Activated CD4-positive, alpha-beta memory T cell treated with anti-CD3 and anti-CD28 coated beads for 36 hours (primary cell): ENCODE results near the gene HSPB8. TPM values are rescaled to one million over a fixed set of nuclear protein-coding genes. Genes with fewer than 3 reads are reported as not detected.

Source experiments
- CTCF ChIA-PET: fragments of 350-600 bp; sonication (Branson Sonifier 250); formaldehyde crosslinking; loops from one replicate; lab custom pipeline; 2021; ENCODE audit warnings: antibody characterized with exemption, inconsistent platforms; lab: Charles Lee
- POLR2A ChIA-PET: fragments of 350-600 bp; sonication (Branson Sonifier 250); formaldehyde crosslinking; loops from one replicate; lab custom pipeline; 2021; ENCODE audit warnings: antibody characterized with exemption; lab: Charles Lee
- DNase-seq: peaks from one replicate; pipeline ENCODE4 v3.0.0-alpha.2; 2020
- H3K27ac Mint-ChIP-seq: one replicate; pipeline ENCODE4 v1.8.0; 2021; ENCODE audit warnings: mixed read lengths
- H3K27me3 Mint-ChIP-seq: one replicate; pipeline ENCODE4 v1.8.0; 2021; ENCODE audit warnings: mixed read lengths
- H3K36me3 Mint-ChIP-seq: one replicate; pipeline ENCODE4 v1.8.0; 2021; ENCODE audit warnings: mixed read lengths
- H3K4me1 Mint-ChIP-seq: one replicate; pipeline ENCODE4 v1.8.0; 2021; ENCODE audit warnings: low read depth, mixed read lengths
- H3K4me3 Mint-ChIP-seq: one replicate; pipeline ENCODE4 v1.8.0; 2021; ENCODE audit warnings: mild to moderate bottlenecking, mixed read lengths
- H3K9me3 Mint-ChIP-seq: one replicate; pipeline ENCODE4 v1.8.0; 2021; ENCODE audit warnings: mixed read lengths
- intact Hi-C: fragments of 100-400 bp; cut with micrococcal nuclease; formaldehyde crosslinking; loops from one replicate; pipeline ENCODE4 v1.15.1; 2023
- total RNA-seq, 2 experiments: library from RNA; stranded (reverse); gene quantifications; one replicate each; pipeline ENCODE4 v1.2.3, GENCODE V29; 2021

Gene HSPB8, protein sequence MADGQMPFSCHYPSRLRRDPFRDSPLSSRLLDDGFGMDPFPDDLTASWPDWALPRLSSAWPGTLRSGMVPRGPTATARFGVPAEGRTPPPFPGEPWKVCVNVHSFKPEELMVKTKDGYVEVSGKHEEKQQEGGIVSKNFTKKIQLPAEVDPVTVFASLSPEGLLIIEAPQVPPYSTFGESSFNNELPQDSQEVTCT
- not detected for total RNA-seq

DNA sequence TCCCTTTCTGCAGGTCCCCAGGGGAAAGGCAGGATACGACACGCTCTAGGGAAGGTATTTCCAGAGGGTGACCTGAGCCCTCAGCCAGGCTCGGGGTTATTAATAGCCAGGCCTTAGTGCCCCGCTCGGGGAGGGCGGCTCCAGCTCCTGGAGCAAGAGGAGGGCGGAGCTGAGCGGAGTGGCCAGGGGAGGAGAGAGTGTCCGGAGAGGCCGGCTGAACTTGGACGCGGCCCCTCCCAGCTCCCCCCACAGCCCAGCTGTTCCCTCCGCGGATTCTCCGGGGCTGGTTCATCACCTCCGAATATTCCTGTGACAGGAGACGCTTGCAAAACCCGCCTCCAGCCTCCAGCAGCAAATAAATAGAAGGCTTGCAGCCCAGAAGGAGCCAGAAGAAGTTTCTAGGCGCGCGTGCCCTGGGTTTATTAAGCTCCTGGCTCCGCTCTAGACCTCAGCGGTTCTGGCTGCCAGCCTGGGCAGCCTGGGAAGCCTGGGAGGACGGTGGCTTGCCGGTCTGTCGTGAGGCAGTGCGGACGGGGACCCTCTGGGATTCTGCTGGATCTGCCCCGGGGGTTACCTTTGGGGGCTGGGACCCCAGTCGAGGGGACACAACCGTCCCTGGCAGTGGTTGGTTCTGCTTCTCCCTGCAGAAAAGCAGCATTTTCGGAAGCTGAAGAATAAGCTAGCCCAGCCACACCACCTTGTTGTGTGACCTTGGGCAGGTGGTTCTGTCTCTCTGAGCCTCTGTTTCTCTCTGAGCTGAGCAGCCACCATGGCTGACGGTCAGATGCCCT lies at the start of gene HSPB8:
Gene HSPB8 (plus strand): TSS at position 388 of the 791 bp plus-strand sequence. CDS start 382 bp downstream, at position 770.
- H3K9me3 Mint-ChIP-seq = no peaks in the 10 kb centered on the region
- H3K27me3 Mint-ChIP-seq = peaks cover 9% of the 10 kb centered on the region
- no peak within 1 kb of the TSS for H3K27ac Mint-ChIP-seq
- intact Hi-C loops = no loop called here
- no peak within 1 kb of the TSS for H3K4me3 Mint-ChIP-seq
- no peaks in the 10 kb centered on the region for H3K36me3 Mint-ChIP-seq
- ChIA-PET POLR2A (no interaction called here), CTCF (no interaction called here)
- no peak for DNase-seq
- H3K4me1 Mint-ChIP-seq = no peaks in the 10 kb centered on the region

DNA sequence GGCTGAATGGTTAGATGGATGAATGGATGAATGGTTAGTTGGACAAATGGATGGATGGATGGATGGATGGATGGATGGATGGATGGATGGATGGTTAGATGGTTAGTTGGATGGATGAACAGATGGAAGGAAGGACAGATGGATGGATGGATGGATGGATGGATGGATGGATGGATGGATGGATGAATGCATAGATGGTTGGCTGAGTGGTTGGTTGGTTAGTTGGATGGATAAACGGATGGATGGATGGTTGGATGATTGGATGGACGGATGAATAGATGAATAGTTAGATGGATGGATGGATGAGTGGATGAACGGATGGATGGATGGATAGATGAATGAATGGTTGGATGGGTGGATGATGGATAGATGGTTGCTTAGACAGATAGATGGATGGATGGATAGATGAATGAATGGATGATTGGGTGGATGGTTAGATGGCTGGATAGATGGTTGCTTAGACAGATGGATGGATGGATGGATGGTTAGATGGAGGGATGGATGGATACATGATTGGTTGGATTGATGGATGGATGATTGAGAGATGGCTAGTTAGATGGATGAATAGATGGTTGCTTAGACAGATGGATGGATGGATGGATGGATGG lies 48.8 kb upstream of the HSPB8 start:
- no peak for DNase-seq
- no peak overlapping the region for H3K27ac Mint-ChIP-seq
- no peaks in the 10 kb centered on the region for H3K4me1 Mint-ChIP-seq
- ChIA-PET CTCF (no interaction called here), POLR2A (no interaction called here)
- H3K27me3 Mint-ChIP-seq = no peaks in the 10 kb centered on the region
- peaks cover 6% of the 10 kb centered on the region for H3K9me3 Mint-ChIP-seq
- H3K36me3 Mint-ChIP-seq = no peaks in the 10 kb centered on the region
- intact Hi-C loops = no loop called here
- H3K4me3 Mint-ChIP-seq = no peak overlapping the region

DNA sequence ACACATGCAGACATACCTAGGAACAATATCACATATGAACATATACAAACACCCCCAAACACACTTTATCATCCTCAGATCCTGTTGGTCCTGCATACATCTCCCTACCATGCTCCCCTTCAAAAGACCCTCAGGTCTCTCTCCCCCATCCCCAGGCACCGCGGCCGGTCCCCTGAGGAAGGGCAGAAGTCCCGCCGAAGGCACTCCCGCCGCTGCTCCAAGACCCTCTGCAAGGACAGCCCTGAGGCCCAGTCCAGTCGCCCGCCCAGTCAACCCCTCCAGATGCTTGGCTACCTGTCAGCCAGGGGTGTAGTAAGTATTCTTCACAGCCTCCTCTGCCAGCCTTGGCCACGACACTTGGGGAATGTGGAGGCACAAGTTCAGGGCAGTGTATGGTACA lies 48.2 kb upstream of the HSPB8 start:
- intact Hi-C loops = no loop called here
- H3K36me3 Mint-ChIP-seq = no peaks in the 10 kb centered on the region
- DNase-seq = no peak
- no peaks in the 10 kb centered on the region for H3K4me1 Mint-ChIP-seq
- H3K4me3 Mint-ChIP-seq = no peak overlapping the region
- no peak overlapping the region for H3K27ac Mint-ChIP-seq
- ChIA-PET POLR2A (no interaction called here), CTCF (interaction anchor here (1.1 kb wide), 1 partner anchor 16 kb away, joined by 3 read pairs; no protein-coding TSS in a partner anchor)
- H3K9me3 Mint-ChIP-seq = peaks cover 6% of the 10 kb centered on the region
- H3K27me3 Mint-ChIP-seq = no peaks in the 10 kb centered on the region

DNA sequence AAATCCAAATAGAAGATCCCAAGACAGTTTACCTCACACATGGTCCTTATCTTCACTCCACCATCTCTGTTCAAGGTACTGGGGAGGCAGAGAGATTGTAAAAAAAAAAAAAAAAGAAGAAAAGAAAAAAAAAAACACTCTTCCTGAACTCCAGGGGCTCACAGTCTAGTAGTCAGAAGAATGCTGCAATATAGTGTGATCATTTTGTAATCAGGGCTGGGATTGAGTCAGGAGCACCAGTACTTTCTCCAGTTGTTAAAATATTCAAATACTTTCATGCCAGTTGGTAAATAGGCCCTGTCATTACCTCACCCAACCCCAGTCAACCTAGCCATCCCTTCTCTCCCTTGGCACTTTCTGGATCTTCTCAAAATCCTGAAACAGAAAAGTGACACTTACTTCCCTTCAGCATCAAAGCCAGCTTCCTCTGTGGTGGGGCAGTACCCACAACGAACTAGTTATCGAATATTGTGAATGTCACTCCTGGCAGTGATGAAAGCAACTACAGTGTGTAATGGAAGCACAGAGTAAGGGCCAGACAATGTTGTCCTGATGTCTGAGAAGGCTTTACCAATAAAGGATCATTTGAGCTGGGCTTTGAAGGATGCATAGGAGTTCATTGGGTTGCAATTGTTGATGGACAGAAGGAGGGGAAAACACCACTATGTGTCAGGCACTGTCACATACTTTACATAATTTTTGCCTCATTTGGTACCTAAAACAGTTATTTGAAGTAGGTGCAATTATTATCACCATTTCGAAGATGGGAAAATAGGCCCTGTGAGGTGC lies 44.3 kb upstream of the HSPB8 start:
- no peak for DNase-seq
- no peaks in the 10 kb centered on the region for H3K27me3 Mint-ChIP-seq
- no peaks in the 10 kb centered on the region for H3K4me1 Mint-ChIP-seq
- H3K27ac Mint-ChIP-seq = no peak overlapping the region
- no peaks in the 10 kb centered on the region for H3K36me3 Mint-ChIP-seq
- peaks cover 2% of the 10 kb centered on the region for H3K9me3 Mint-ChIP-seq
- POLR2A ChIA-PET = no interaction called here
- intact Hi-C loops = no loop called here
- no peak overlapping the region for H3K4me3 Mint-ChIP-seq
- CTCF ChIA-PET = no interaction called here

DNA sequence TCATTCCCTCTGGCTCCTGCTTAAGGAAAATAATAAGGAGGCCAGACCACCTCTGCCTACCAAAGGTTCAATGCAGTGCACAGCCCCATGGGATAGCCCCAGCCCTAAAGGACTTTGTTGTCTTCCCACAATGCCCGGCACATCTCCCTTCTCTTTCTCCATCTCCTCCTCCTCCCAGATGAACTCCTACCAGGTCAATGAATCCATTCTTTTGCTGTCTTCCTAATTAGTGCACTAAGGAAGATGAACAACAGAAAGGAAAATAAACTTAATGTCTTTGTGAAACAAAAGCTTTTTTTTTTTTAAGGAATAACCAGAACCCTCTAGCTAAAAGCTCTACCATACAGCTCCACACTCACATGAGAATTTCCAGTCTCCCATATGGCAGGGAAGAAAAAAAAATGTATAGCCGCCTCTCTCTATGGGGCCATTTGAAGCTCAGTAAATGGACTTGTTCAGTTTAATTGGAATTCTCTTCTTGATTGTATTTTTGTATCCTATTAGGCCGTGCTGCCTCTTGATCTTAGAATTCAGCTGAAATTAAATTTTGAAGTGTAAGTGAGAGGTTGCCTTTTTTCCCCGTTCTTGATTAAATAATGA lies 41.8 kb upstream of the HSPB8 start:
- no peak for DNase-seq
- ChIA-PET POLR2A (no interaction called here), CTCF (no interaction called here)
- H3K4me1 Mint-ChIP-seq = no peaks in the 10 kb centered on the region
- H3K27me3 Mint-ChIP-seq = peaks cover 2% of the 10 kb centered on the region
- intact Hi-C loops = no loop called here
- H3K36me3 Mint-ChIP-seq = no peaks in the 10 kb centered on the region
- H3K4me3 Mint-ChIP-seq = no peak overlapping the region
- no peak overlapping the region for H3K27ac Mint-ChIP-seq
- H3K9me3 Mint-ChIP-seq = peaks cover 2% of the 10 kb centered on the region

DNA sequence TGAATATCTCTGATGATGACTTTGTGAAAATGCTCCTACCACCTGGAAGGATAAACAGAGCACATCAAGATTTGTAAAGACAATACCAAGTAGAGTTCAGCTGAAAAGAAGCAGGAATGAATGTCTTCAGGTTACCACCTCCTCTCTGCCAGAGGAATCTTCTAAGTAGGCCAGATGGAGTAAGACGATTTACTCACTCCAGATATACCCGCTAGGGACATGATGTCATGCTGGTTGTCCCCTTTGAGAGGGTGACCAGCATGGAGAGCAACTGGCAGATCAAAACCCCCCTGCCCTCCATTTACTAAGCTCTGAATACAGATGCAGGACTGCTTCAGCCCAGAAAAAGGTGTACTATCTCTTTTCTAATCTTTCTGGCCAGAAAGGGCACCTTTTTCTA lies 39.3 kb upstream of the HSPB8 start:
- intact Hi-C loops = no loop called here
- no peaks in the 10 kb centered on the region for H3K4me1 Mint-ChIP-seq
- POLR2A ChIA-PET = no interaction called here
- no peak overlapping the region for H3K4me3 Mint-ChIP-seq
- no peaks in the 10 kb centered on the region for H3K36me3 Mint-ChIP-seq
- CTCF ChIA-PET = no interaction called here
- H3K27ac Mint-ChIP-seq = no peak overlapping the region
- DNase-seq = no peak
- peaks cover 2% of the 10 kb centered on the region for H3K27me3 Mint-ChIP-seq
- H3K9me3 Mint-ChIP-seq = peaks cover 2% of the 10 kb centered on the region

DNA sequence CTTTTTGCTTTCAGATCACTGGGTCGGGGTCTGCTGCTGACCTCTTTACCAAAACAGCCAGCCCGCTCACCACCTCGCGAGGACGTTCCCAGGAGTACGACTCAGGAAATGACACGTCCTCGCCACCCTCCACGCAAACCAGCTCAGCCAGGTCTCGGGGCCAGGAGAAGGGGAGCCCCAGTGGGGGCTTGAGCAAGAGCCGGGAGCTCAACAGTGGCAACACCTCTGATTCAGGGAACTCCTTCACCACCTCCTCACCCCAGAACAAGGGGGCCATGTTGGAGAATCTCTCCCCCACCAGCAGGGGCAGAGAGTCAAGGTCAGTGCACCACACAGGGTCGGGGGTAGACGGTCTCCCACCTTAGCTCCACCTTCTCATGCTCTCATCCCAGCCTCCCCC lies 33.4 kb upstream of the HSPB8 start:
- no peaks in the 10 kb centered on the region for H3K4me1 Mint-ChIP-seq
- no peak for DNase-seq
- no peak overlapping the region for H3K27ac Mint-ChIP-seq
- ChIA-PET CTCF (no interaction called here), POLR2A (interaction anchor here (0.6 kb wide), 1 partner anchor 489 kb away, joined by 3 read pairs; no protein-coding TSS in a partner anchor)
- H3K4me3 Mint-ChIP-seq = no peak overlapping the region
- no peaks in the 10 kb centered on the region for H3K36me3 Mint-ChIP-seq
- intact Hi-C loops = no loop called here
- H3K9me3 Mint-ChIP-seq = no peaks in the 10 kb centered on the region
- peaks cover 8% of the 10 kb centered on the region for H3K27me3 Mint-ChIP-seq

DNA sequence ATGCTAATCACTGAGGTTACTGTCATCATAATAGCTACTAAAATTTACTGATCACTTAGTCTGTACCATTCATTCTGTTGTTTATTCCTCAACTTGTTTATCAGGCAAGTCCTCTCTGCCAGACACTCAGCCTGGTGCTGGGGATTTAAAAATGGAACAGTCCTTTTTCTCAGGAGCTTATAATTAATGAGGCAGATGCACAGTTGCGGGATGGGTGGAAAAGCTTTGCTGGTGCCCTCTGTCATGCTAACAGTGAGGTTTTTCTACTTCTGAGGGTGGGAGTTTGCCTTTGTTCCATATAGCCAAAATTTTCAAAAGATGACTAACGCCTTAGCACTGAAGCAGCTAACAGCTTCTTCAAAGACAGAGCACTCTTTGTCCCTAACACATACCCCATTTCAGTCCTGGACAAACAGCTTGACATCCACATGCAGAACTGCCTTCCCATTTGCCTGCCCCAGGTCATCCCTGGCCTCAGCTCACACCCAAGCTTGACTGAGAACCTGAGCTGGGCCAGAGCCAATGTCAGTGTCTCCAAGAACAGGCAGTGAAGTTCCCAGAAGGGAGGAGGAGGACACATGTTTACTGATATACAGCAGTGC lies 30.8 kb upstream of the HSPB8 start:
- POLR2A ChIA-PET = no interaction called here
- peaks cover 8% of the 10 kb centered on the region for H3K27me3 Mint-ChIP-seq
- H3K4me1 Mint-ChIP-seq = no peaks in the 10 kb centered on the region
- no peaks in the 10 kb centered on the region for H3K36me3 Mint-ChIP-seq
- DNase-seq = no peak
- H3K9me3 Mint-ChIP-seq = peaks cover 5% of the 10 kb centered on the region
- no peak overlapping the region for H3K4me3 Mint-ChIP-seq
- H3K27ac Mint-ChIP-seq = no peak overlapping the region
- intact Hi-C loops = no loop called here
- CTCF ChIA-PET = no interaction called here

DNA sequence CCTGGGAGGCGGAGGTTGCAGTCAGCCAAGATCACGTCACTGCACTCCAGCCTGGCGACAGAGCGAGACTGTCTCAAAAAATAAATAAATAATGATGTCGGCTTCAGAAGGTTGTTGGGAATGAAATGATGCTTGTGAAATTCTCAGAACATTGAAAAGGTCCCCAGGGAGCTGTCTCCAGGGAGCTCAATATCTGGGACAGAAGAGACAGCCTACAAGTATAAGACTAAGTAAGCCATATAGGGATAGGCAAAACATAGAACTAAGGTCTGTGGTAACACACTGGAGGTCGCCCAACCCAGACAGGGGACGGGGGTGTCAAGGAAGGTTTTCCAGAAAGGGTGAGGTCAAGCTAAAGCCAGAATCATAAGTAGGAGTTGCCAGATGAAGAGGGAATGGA lies 29.5 kb upstream of the HSPB8 start:
- ChIA-PET POLR2A (no interaction called here), CTCF (no interaction called here)
- Mint-ChIP-seq H3K4me3 (no peak overlapping the region), H3K27ac (no peak overlapping the region), H3K27me3 (peaks cover 14% of the 10 kb centered on the region), H3K4me1 (no peaks in the 10 kb centered on the region), H3K36me3 (no peaks in the 10 kb centered on the region), H3K9me3 (peaks cover 10% of the 10 kb centered on the region)
- intact Hi-C loops = no loop called here
- no peak for DNase-seq

DNA sequence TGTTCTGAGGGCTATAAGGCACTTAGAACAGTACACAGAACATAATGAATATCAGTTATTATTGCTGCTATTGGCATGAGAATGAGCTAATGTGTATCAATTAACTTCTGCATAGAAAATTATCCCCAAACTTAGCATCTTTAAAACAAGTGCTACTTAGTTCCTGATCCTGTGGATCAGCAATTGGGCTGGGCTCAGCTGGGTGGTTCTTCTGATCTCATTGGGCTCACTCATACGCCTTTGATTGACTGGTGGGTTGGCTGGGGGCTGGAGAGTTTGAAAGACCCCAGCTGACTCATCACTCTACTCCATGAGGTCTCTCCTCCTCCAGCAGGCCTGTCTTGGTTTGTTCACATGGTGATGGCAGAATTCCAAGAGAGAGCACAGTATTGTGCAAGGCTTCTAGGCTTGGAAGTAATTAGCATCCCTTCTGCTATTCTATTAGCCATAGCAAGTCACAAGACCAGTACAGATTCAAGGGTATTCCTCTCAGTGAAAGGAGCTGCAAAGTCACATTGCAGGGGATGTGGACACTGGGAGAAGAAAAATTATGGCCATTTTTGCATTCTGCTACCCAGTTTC lies 27.2 kb upstream of the HSPB8 start:
- DNase-seq = no peak
- Mint-ChIP-seq H3K4me3 (no peak overlapping the region), H3K9me3 (peaks cover 10% of the 10 kb centered on the region), H3K27ac (no peak overlapping the region), H3K36me3 (no peaks in the 10 kb centered on the region), H3K27me3 (peaks cover 9% of the 10 kb centered on the region), H3K4me1 (no peaks in the 10 kb centered on the region)
- ChIA-PET POLR2A (no interaction called here), CTCF (no interaction called here)
- intact Hi-C loops = no loop called here
